GM12878 (cell line): Measurements from ENCODE around the gene SNED1.

ENCODE experiments used
- CREB1 ChIP-seq: IDR thresholded peaks from 2 replicates; pipeline ENCODE4 v1.6.1; 2012; ENCODE audit warnings: low read depth, mild to moderate bottlenecking, inconsistent platforms
- CTCF ChIP-seq, 3 experiments: IDR thresholded peaks in 2 of 3; conservative IDR thresholded peaks in 1 of 3; 2 replicates each; pipeline ENCODE4 v1.5.1; 2011; ENCODE audit warnings: low read depth in 3 of 3, low read length in 3 of 3, mild to moderate bottlenecking in 3 of 3, control low read depth in 2 of 3, moderate library complexity in 2 of 3, inconsistent platforms in 1 of 3, mixed read lengths in 1 of 3; ENCODE audit not compliant: control insufficient read depth in 2 of 3, insufficient read depth in 1 of 3; ENCODE audit errors: extremely low read depth in 1 of 3
- EZH2 ChIP-seq: IDR thresholded peaks from 2 replicates; pipeline ENCODE4 v1.6.1; 2012; ENCODE audit warnings: low read depth, mild to moderate bottlenecking, control low read depth, inconsistent platforms, low read length, borderline replicate concordance; ENCODE audit not compliant: control insufficient read depth
- POLR2A ChIP-seq: IDR thresholded peaks from 2 replicates; pipeline ENCODE4 v1.6.1; 2011; ENCODE audit warnings: low read depth, mild to moderate bottlenecking, low read length
- REST ChIP-seq: IDR thresholded peaks from 2 replicates; pipeline ENCODE4 v1.6.1; 2012; ENCODE audit warnings: mild to moderate bottlenecking, low read depth, low read length
- SREBF2 ChIP-seq: IDR thresholded peaks from 2 replicates; pipeline ENCODE4 v1.6.1; 2012; ENCODE audit warnings: mild to moderate bottlenecking, low read length
- ZBTB33 ChIP-seq: fragments of 450-650 bp; IDR thresholded peaks from 2 replicates; pipeline ENCODE4 v1.6.1; 2017; ENCODE audit warnings: mild to moderate bottlenecking

- no peak for TF ChIP-seq EZH2
- TF ChIP-seq CREB1 = no peak
- TF ChIP-seq ZBTB33 = no peak
- TF ChIP-seq CTCF (IDR thresholded peaks at IDR 0.05 in 2 of 3, conservative IDR thresholded peaks at IDR 0.05 in 1 of 3; ENCODE audit: control insufficient read depth in 2 of 3, extremely low read depth in 1 of 3, insufficient read depth in 1 of 3, low read depth in 3 of 3, low read length in 3 of 3) = no peak
- no peak for TF ChIP-seq REST
- no peak for TF ChIP-seq SREBF2
- no peak for TF ChIP-seq POLR2A
Measured at GRCh38 chr2:240960309-240960970, 38.0 kb upstream of the SNED1 start.
